HepG2 (cell line): ENCODE measurements around the gene ZNF839. TPM values are rescaled to one million over a fixed set of nuclear protein-coding genes. Genes with fewer than 3 reads are reported as not detected.

Experiments
- CREB1 ChIP-seq, 2 experiments: fragments of 450-650 bp in 1 of 2; IDR thresholded peaks; 2 replicates each; pipeline ENCODE4 v1.6.1; 2016 to 2017; ENCODE audit warnings: control low read depth in 1 of 2, mild to moderate bottlenecking in 1 of 2, missing compliant biosample characterization in 1 of 2, missing genetic modification characterization in 1 of 2
- ELF1 ChIP-seq: sonication (generic); formaldehyde crosslinking; IDR thresholded peaks from 2 replicates; pipeline ENCODE4 v1.4.0; 2020; ENCODE audit warnings: missing genetic modification reagents
- MAFF ChIP-seq: IDR thresholded peaks from 2 replicates; pipeline ENCODE4 v1.6.1; 2011; ENCODE audit warnings: low read depth, low read length, improper control_type of control experiment
- RBFOX2 ChIP-seq: fragments of 200-400 bp; formaldehyde crosslinking; IDR thresholded peaks from 2 replicates; pipeline ENCODE4 v1.6.1; 2017; ENCODE audit warnings: low read depth, mild to moderate bottlenecking, low read length
- SETDB1 ChIP-seq: sonication (generic); formaldehyde crosslinking; IDR thresholded peaks from 2 replicates; pipeline ENCODE4 v1.5.1; 2020; ENCODE audit warnings: missing genetic modification reagents, mild to moderate bottlenecking, borderline replicate concordance
- SMYD3 ChIP-seq: sonication (generic); formaldehyde crosslinking; IDR thresholded peaks from 2 replicates; pipeline ENCODE4 v1.8.1; 2023; ENCODE audit warnings: mild to moderate bottlenecking, missing genetic modification reagents
- SUZ12 ChIP-seq: fragments of 150-350 bp; IDR thresholded peaks from 2 replicates; pipeline ENCODE4 v1.6.1; 2014; ENCODE audit warnings: low read depth, low read length
- ZBTB7A ChIP-seq: sonication (generic); formaldehyde crosslinking; IDR thresholded peaks from 2 replicates; pipeline ENCODE4 v1.8.0; 2022; ENCODE audit warnings: mild to moderate bottlenecking, missing genetic modification reagents
- ZFP90 ChIP-seq: sonication (generic); formaldehyde crosslinking; IDR thresholded peaks from 2 replicates; pipeline ENCODE4 v1.8.0; 2022; ENCODE audit warnings: missing genetic modification reagents, mild to moderate bottlenecking, inconsistent platforms, borderline replicate concordance
- ZNF44 ChIP-seq: sonication (generic); formaldehyde crosslinking; IDR thresholded peaks from 2 replicates; pipeline ENCODE4 v1.5.1; 2020; ENCODE audit warnings: mild to moderate bottlenecking, missing genetic modification reagents
- ZNF589 ChIP-seq: sonication (generic); formaldehyde crosslinking; conservative IDR thresholded peaks from 2 replicates; pipeline ENCODE4 v1.8.0; 2022; ENCODE audit warnings: mild to moderate bottlenecking, moderate library complexity, missing genetic modification reagents
- polyA plus RNA-seq, 8 experiments: library from polyadenylated mRNA; depleted of rRNA in 3 of 8; stranded (reverse) in 7 of 8; unstranded in 1 of 8; fragments of >200 nt; fragmentation: Illumina TruSeq in 4 of 8; extraction: Trizol in 4 of 8; gene quantifications; 2 replicates each; pipeline versions ENCODE4 v1.2.1 to v1.2.3, GENCODE V29; 2011 to 2016; ENCODE audit warnings: low read depth in 4 of 8, missing spikeins in 1 of 8, mixed read lengths in 1 of 8; ENCODE audit not compliant: insufficient read depth in 1 of 8
- total RNA-seq, 5 experiments: library from RNA; depleted of rRNA; stranded (reverse); fragments of >200 nt; fragmentation: Illumina TruSeq; extraction: Trizol; gene quantifications; 2 replicates each; pipeline ENCODE4 v1.2.3, GENCODE V29; 2016; ENCODE audit warnings: low read depth in 1 of 5
- TF ChIP-seq, protein P1 (sequence below): sonication (generic); formaldehyde crosslinking; IDR thresholded peaks from 2 replicates; pipeline ENCODE4 v1.8.0; 2022; ENCODE audit warnings: mild to moderate bottlenecking, missing genetic modification reagents, moderate library complexity
- TF ChIP-seq, protein P2 (sequence below): sonication (generic); formaldehyde crosslinking; IDR thresholded peaks from 2 replicates; pipeline ENCODE4 v1.8.0; 2022; ENCODE audit warnings: mild to moderate bottlenecking, missing genetic modification reagents, moderate library complexity
- TF ChIP-seq, protein P3 (sequence below), 2 experiments: sonication (generic) in 1 of 2; formaldehyde crosslinking in 1 of 2; IDR thresholded peaks; 2 replicates each; pipeline versions ENCODE4 v1.5.1 to v1.6.1; 2011 to 2020; ENCODE audit warnings: borderline replicate concordance in 1 of 2, low read depth in 1 of 2, low read length in 1 of 2, mild to moderate bottlenecking in 1 of 2, missing genetic modification reagents in 1 of 2, moderate library complexity in 1 of 2
- TF ChIP-seq, protein P4 (sequence below): sonication (generic); formaldehyde crosslinking; IDR thresholded peaks from 2 replicates; pipeline ENCODE4 v1.4.0; 2020; ENCODE audit warnings: missing genetic modification reagents, borderline replicate concordance
- TF ChIP-seq, protein P5 (sequence below): sonication (generic); formaldehyde crosslinking; IDR thresholded peaks from 2 replicates; pipeline ENCODE4 v1.4.0; 2020; ENCODE audit warnings: missing genetic modification reagents

The ZNF839 gene
- total and polyA plus RNA-seq, 2 of the 13 experiments (the other 11 are each of a cell fraction or from before 2014, with no cell fraction given), result 11.1 to 12.8 TPM

DNA sequence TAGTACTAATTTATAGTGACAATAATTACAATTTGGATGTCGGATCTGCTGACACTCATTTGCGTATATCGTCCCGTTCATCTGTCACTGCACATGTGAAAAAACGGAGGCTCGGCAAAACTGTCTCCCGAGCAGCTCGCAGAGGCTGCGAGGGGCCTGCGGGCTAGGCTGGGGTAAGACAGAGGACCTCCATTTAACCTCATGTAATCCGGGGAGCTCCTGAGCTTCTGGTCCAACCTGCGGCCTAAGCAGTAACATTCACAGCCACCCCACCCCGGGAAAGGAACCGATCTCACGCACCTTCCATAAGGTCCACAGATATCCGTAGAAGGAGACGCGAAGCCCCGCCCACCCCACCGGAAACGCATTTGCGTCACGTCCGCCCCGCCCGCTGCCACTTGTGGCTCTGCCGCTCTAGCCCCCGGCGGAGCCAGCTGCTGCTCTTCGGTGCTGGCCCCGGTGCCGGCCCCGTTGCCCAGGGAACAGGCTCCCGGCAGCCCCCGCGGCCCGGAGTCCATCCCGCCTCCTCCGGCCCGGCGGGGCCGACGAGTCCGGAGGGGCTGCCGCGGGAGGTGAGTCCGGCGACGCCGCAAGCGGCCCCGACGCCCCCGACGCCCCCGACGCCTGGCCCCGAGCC lies 43.1 kb downstream of the ZNF839 start, which contains the start of the genes CINP and TECPR2 (continued):
- no peak for TF ChIP-seq ZFP90 (CRISPR knock-in tag)
- TF ChIP-seq ELF1 (CRISPR knock-in tag), result 0 out of 2 replicates have a peak, but pooled peaks have one; percentile 29
- TF ChIP-seq, protein P1, sequence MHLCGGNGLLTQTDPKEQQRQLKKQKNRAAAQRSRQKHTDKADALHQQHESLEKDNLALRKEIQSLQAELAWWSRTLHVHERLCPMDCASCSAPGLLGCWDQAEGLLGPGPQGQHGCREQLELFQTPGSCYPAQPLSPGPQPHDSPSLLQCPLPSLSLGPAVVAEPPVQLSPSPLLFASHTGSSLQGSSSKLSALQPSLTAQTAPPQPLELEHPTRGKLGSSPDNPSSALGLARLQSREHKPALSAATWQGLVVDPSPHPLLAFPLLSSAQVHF, result no peak
- no peak for TF ChIP-seq ZNF589 (CRISPR knock-in tag)
- TF ChIP-seq, protein P2, sequence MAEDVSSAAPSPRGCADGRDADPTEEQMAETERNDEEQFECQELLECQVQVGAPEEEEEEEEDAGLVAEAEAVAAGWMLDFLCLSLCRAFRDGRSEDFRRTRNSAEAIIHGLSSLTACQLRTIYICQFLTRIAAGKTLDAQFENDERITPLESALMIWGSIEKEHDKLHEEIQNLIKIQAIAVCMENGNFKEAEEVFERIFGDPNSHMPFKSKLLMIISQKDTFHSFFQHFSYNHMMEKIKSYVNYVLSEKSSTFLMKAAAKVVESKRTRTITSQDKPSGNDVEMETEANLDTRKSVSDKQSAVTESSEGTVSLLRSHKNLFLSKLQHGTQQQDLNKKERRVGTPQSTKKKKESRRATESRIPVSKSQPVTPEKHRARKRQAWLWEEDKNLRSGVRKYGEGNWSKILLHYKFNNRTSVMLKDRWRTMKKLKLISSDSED (CRISPR knock-in tag), result no peak
- TF ChIP-seq SUZ12, result peak; percentile 24; the same call in 1 of the 2 replicates
- TF ChIP-seq ZBTB7A, result no peak
- TF ChIP-seq SMYD3, result no peak
- peak; percentile 78 for TF ChIP-seq CREB1 (IDR thresholded peaks at IDR 0.05)
- peak; percentile 92 for TF ChIP-seq CREB1 (CRISPR knock-in tag; IDR thresholded peaks at IDR 0.05)
- TF ChIP-seq, protein P3, sequence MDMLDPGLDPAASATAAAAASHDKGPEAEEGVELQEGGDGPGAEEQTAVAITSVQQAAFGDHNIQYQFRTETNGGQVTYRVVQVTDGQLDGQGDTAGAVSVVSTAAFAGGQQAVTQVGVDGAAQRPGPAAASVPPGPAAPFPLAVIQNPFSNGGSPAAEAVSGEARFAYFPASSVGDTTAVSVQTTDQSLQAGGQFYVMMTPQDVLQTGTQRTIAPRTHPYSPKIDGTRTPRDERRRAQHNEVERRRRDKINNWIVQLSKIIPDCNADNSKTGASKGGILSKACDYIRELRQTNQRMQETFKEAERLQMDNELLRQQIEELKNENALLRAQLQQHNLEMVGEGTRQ (IDR thresholded peaks at IDR 0.05; ENCODE audit: low read depth, low read length), result no peak
- TF ChIP-seq, protein P3 (CRISPR knock-in tag; IDR thresholded peaks at IDR 0.05; ENCODE audit: borderline replicate concordance), result no peak; the same call in 1 of the 2 replicates
- TF ChIP-seq RBFOX2, result peak; percentile 74
- TF ChIP-seq MAFF, result no peak
- TF ChIP-seq ZNF44 (CRISPR knock-in tag), result no peak; the same call in 1 of the 2 replicates
- TF ChIP-seq, protein P4, sequence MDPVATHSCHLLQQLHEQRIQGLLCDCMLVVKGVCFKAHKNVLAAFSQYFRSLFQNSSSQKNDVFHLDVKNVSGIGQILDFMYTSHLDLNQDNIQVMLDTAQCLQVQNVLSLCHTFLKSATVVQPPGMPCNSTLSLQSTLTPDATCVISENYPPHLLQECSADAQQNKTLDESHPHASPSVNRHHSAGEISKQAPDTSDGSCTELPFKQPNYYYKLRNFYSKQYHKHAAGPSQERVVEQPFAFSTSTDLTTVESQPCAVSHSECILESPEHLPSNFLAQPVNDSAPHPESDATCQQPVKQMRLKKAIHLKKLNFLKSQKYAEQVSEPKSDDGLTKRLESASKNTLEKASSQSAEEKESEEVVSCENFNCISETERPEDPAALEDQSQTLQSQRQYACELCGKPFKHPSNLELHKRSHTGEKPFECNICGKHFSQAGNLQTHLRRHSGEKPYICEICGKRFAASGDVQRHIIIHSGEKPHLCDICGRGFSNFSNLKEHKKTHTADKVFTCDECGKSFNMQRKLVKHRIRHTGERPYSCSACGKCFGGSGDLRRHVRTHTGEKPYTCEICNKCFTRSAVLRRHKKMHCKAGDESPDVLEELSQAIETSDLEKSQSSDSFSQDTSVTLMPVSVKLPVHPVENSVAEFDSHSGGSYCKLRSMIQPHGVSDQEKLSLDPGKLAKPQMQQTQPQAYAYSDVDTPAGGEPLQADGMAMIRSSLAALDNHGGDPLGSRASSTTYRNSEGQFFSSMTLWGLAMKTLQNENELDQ, result no peak
- TF ChIP-seq SETDB1 (CRISPR knock-in tag), result no peak
- TF ChIP-seq, protein P5, sequence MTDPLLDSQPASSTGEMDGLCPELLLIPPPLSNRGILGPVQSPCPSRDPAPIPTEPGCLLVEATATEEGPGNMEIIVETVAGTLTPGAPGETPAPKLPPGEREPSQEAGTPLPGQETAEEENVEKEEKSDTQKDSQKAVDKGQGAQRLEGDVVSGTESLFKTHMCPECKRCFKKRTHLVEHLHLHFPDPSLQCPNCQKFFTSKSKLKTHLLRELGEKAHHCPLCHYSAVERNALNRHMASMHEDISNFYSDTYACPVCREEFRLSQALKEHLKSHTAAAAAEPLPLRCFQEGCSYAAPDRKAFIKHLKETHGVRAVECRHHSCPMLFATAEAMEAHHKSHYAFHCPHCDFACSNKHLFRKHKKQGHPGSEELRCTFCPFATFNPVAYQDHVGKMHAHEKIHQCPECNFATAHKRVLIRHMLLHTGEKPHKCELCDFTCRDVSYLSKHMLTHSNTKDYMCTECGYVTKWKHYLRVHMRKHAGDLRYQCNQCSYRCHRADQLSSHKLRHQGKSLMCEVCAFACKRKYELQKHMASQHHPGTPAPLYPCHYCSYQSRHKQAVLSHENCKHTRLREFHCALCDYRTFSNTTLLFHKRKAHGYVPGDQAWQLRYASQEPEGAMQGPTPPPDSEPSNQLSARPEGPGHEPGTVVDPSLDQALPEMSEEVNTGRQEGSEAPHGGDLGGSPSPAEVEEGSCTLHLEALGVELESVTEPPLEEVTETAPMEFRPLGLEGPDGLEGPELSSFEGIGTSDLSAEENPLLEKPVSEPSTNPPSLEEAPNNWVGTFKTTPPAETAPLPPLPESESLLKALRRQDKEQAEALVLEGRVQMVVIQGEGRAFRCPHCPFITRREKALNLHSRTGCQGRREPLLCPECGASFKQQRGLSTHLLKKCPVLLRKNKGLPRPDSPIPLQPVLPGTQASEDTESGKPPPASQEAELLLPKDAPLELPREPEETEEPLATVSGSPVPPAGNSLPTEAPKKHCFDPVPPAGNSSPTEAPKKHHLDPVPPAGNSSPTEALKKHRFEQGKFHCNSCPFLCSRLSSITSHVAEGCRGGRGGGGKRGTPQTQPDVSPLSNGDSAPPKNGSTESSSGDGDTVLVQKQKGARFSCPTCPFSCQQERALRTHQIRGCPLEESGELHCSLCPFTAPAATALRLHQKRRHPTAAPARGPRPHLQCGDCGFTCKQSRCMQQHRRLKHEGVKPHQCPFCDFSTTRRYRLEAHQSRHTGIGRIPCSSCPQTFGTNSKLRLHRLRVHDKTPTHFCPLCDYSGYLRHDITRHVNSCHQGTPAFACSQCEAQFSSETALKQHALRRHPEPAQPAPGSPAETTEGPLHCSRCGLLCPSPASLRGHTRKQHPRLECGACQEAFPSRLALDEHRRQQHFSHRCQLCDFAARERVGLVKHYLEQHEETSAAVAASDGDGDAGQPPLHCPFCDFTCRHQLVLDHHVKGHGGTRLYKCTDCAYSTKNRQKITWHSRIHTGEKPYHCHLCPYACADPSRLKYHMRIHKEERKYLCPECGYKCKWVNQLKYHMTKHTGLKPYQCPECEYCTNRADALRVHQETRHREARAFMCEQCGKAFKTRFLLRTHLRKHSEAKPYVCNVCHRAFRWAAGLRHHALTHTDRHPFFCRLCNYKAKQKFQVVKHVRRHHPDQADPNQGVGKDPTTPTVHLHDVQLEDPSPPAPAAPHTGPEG (CRISPR knock-in tag), result no peak
